Right lobe of liver (tissue), 6 donors: Measurements from ENCODE around the gene LCN1. TPM values are rescaled to one million over a fixed set of nuclear protein-coding genes. Genes with fewer than 3 reads are reported as not detected.

Experiments used
- ATAC-seq, 4 donors: fragments of 200-7000 bp; cut with Tn5 transposase; one replicate each; pipeline ENCODE4 v1.9.1; 2020; ENCODE audit warnings: mild to moderate bottlenecking in 4 of 4, moderate library complexity in 4 of 4
- DNase-seq, 3 donors: peaks; one replicate each; pipeline ENCODE4 v3.0.0-alpha.2; 2020
- H3K27ac ChIP-seq, 3 donors: fragments of 200-600 bp; one replicate each; pipeline ENCODE4 v1.8.0; 2022
- H3K27me3 ChIP-seq, 2 donors: fragments of 200-600 bp; one replicate each; pipeline ENCODE4 v1.8.0; 2022
- H3K36me3 ChIP-seq, 4 donors: fragments of 200-600 bp; sonication (generic) in 1 of 4; one replicate each; pipeline versions ENCODE4 v1.5.1 to v1.8.0; 2017 to 2022; ENCODE audit warnings: control low read depth in 1 of 4
- H3K4me1 ChIP-seq, 4 donors: fragments of 200-600 bp; sonication (generic) in 1 of 4; one replicate each; pipeline versions ENCODE4 v1.5.1 to v1.8.0; 2017 to 2022; ENCODE audit warnings: control low read depth in 1 of 4
- H3K4me3 ChIP-seq, 3 donors: fragments of 200-600 bp; one replicate each; pipeline ENCODE4 v1.8.0; 2022
- H3K9me3 ChIP-seq, 4 donors: fragments of 200-600 bp; sonication (generic) in 1 of 4; one replicate each; pipeline versions ENCODE4 v1.5.1 to v1.8.0; 2017 to 2022; ENCODE audit warnings: control low read depth in 1 of 4
- POLR2A ChIP-seq: fragments of 450-650 bp; IDR thresholded peaks from one replicate; pipeline ENCODE4 v1.6.1; 2017; ENCODE audit warnings: antibody characterized with exemption, mild to moderate bottlenecking
- WGBS: methylation state at CpG from one replicate; pipeline ENCODE4 v1.1.6; 2018; ENCODE audit warnings: low coverage, low lambda C conversion rate; ENCODE audit not compliant: insufficient coverage; ENCODE audit errors: missing lambda C conversion rate; 5-methylcytosine and 5-hydroxymethylcytosine counted together
- intact Hi-C, 2 donors: fragments of 100-400 bp; cut with DNase I; formaldehyde crosslinking; loops; one replicate each; pipeline versions ENCODE4 v1.11.2 to v1.14.1; 2022
- total RNA-seq, 6 experiments: library from RNA; depleted of rRNA in 2 of 6; stranded (reverse); fragments of >200 nt in 2 of 6; fragmentation: NEBNext Ultra II Directional in 3 of 6; extraction: Animal tissue kit (Norgen Biotek cat#: 25700) in 3 of 6; gene quantifications; one replicate each; pipeline versions ENCODE4 v1.1.0 to v1.2.4, GENCODE V29; 2016 to 2023
- TF ChIP-seq, protein P1 (sequence below), 4 donors: fragments of 200-600 bp in 3 of 4; fragments of 450-650 bp in 1 of 4; IDR thresholded peaks; one replicate each; pipeline versions ENCODE4 v1.5.1 to v1.8.0; 2016 to 2022; ENCODE audit warnings: antibody characterized with exemption in 4 of 4, mild to moderate bottlenecking in 2 of 4
- donor health status: DM: no; HTN: yes; CAD: no.
- donor health status: DM: no; HTN: no; CAD: no.
- donor health status: DM: no; HTN: no; CAD: no.
- donor health status: DM: no; HTN: yes; CAD: no.
- donor health status: DM: no; HTN: yes; CAD: no.

LCN1 gene
- total RNA-seq, 6 experiments from 2014 or later = not detected

DNA sequence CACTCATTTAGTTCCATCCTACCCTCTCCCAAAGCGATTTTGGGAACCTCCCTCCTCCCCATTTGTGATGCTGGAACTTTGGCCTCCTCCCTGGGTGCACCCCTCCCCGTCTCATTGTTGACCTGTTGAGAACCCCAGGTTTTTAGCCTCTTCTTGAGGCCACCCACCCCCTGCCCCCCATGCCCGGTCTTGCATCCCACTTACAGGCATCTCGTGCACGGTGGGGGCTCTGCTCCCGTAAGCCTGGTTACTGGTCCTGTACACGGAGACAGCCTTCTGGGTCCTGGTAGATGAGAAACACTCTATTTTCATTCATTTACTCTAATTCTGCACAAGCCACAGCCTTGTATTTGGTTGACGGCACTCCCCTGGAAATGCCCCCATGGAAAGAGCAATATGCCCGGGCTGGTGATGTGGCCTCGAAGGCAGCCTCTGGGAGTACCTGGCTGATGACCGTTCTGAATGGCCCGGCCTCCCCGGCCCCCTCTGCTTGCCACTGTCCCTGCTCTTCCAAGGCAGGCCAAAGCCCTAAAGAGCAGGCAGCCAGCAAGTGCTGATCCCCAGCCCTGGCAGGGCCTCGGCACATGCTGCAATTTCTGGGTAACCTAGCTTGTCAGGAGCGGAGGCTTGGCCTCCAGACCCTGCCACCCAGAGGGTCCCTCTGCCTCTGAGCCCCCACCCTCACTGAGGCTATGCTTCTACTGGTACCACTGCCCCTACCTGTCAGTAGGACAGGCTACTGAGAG lies 22.7 kb upstream of the LCN1 start:
- peaks cover 0 to 6% (median 2%) of the 10 kb centered on the region in 4 donors for H3K36me3 ChIP-seq
- H3K9me3 ChIP-seq = no peaks in the 10 kb centered on the region
- DNase-seq = peak in 2 of 3 donors; percentile 46
- H3K27me3 ChIP-seq = no peaks in the 10 kb centered on the region
- TF ChIP-seq, protein P1, sequence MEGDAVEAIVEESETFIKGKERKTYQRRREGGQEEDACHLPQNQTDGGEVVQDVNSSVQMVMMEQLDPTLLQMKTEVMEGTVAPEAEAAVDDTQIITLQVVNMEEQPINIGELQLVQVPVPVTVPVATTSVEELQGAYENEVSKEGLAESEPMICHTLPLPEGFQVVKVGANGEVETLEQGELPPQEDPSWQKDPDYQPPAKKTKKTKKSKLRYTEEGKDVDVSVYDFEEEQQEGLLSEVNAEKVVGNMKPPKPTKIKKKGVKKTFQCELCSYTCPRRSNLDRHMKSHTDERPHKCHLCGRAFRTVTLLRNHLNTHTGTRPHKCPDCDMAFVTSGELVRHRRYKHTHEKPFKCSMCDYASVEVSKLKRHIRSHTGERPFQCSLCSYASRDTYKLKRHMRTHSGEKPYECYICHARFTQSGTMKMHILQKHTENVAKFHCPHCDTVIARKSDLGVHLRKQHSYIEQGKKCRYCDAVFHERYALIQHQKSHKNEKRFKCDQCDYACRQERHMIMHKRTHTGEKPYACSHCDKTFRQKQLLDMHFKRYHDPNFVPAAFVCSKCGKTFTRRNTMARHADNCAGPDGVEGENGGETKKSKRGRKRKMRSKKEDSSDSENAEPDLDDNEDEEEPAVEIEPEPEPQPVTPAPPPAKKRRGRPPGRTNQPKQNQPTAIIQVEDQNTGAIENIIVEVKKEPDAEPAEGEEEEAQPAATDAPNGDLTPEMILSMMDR (IDR thresholded peaks at IDR 0.05) = no peak
- no peak for TF ChIP-seq POLR2A
- H3K4me3 ChIP-seq = no peak overlapping the region
- WGBS = 88% methylated on average over 14 of the region's 15 CpGs
- intact Hi-C loops = no loop called here
- no peak for ATAC-seq
- H3K27ac ChIP-seq = no peak overlapping the region
- H3K4me1 ChIP-seq = peaks cover 0 to 14% (median 3%) of the 10 kb centered on the region in 4 donors

DNA sequence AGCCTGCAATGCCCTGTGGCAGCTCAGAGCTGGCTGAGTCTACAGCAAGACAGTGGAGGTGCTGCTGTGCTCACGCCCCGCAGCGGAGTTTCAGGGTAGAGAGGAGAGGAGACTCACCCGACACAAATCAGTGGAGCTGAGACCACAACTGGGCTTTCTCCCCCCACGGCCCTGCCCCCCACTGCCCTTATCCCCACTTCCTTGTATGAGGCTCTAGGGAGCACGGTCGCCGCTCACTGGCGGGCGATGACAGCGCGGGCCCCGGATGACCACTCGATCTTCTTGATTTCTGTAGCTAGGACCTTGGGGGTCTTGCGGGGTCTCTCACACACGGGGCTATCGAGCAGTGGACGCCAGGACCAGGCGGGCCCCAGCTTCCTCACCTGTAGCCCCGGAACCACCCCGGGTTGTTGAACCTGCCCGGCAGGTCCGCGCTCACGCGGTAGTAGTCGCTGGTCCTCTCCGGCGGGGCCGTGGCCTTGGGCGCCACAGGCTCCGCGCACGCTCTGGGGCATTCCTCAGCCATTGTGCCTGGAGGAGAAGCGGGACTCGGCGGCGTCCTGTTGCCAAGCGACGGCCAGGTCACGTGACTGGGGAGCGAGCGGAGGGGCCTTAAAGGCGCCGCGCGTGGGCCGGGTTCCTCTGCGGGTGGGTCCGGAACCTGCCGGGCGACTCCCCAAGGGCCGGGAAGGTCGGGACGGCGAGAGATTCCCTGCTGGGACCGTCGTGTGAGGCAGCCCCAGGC lies 21.7 kb upstream of the LCN1 start:
- peaks cover 0 to 14% (median 8%) of the 10 kb centered on the region in 4 donors for H3K36me3 ChIP-seq
- TF ChIP-seq, protein P1 (IDR thresholded peaks at IDR 0.05) = no peak
- TF ChIP-seq POLR2A = no peak
- no peaks in the 10 kb centered on the region for H3K9me3 ChIP-seq
- peak; percentile 96 to 98 (median 98) for DNase-seq
- H3K4me3 ChIP-seq = peak overlapping the region; percentile 93 to 97 (median 95)
- intact Hi-C loops = no loop called here
- peak; percentile 80 to 86 (median 82) for ATAC-seq
- no peaks in the 10 kb centered on the region for H3K27me3 ChIP-seq
- peak overlapping the region; percentile 49 to 66 (median 60) for H3K27ac ChIP-seq
- peaks cover 0 to 14% (median 3%) of the 10 kb centered on the region in 4 donors for H3K4me1 ChIP-seq
- WGBS = 1% methylated on average over 14 of the region's 58 CpGs

DNA sequence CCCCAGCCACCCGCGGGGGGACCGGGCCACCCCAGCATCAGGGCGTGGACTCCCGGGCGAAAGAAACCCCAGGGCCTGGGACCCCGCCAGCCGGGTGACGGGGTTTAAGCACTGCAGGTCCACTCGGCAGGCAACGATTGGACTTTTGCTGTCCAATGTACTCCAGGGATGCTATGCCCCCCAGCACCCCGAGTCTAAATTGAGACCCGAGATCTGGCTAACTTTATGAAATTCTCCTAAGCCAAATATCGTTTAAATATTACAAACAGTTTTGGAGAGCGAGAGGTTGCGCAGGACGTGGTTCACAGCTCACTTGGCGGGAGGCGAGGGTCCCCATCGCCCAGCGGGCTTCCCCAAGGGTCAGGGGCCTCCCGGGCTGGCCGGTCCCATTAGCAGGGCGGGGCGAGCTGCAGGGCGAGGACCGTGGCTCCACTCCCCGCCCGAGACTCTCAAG lies 21.1 kb upstream of the LCN1 start:
- WGBS = 0% methylated on average over 5 of the region's 29 CpGs
- no peaks in the 10 kb centered on the region for H3K27me3 ChIP-seq
- H3K4me3 ChIP-seq = peak overlapping the region; percentile 93 to 97 (median 95)
- peak overlapping the region; percentile 49 to 66 (median 60) for H3K27ac ChIP-seq
- DNase-seq = no peak
- peaks cover 0 to 14% (median 8%) of the 10 kb centered on the region in 4 donors for H3K36me3 ChIP-seq
- intact Hi-C loops = no loop called here
- peaks cover 0 to 14% (median 3%) of the 10 kb centered on the region in 4 donors for H3K4me1 ChIP-seq
- ATAC-seq = peak; percentile 28 to 44 (median 30)
- TF ChIP-seq, protein P1 (IDR thresholded peaks at IDR 0.05) = no peak
- TF ChIP-seq POLR2A = no peak
- no peaks in the 10 kb centered on the region for H3K9me3 ChIP-seq

DNA sequence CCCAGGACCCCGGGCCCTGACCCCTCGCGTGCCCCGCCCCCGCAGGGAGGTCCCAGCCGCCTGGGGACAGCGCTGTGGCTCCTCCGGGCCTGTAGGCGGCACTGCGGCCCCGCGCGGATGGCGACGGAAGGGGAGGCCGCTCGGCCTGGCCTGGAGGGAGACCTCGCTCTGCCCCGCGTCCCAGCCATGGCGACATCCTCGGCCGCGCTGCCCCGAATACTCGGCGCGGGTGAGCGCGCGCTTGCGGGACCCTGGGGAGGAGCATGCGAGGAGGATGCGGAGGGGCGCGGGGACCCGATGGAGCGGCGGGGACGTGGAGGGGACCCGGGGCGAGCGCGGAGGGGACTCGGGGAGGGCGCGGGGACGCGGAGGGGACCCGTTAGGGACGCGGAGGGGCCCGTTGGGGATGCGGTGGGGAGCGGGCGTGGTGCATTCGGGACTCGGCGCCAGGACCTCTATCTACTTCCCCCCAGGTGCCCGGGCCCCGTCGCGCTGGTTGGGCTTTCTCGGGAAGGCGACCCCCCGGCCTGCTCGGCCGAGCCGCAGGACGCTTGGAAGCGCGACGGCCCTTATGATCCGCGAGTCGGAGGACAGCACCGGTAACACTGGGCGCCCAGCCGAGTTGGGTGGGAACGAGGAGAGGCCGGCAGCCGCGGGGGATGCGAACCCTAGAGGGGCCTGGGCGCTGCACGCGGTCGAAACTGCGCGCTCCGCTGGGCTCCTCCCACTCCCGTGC lies 20.5 kb upstream of the LCN1 start, which contains the start of gene MRPS2:
TSS of gene MRPS2 (plus strand) at position 158 of the 736 bp plus-strand sequence. CDS start at position 187, 29 bp downstream.
- Histone ChIP-seq H3K27ac (peak within 1 kb of the TSS; percentile 56 to 66 (median 60)), H3K4me3 (peak within 1 kb of the TSS; percentile 93 to 97 (median 95)), H3K36me3 (peaks cover 0 to 14% (median 8%) of the 10 kb centered on the region in 4 donors), H3K27me3 (no peaks in the 10 kb centered on the region), H3K9me3 (no peaks in the 10 kb centered on the region), H3K4me1 (peaks cover 0 to 14% (median 3%) of the 10 kb centered on the region in 4 donors)
- 0% methylated on average over 18 of the region's 92 CpGs for WGBS
- peak; percentile 91 to 92 (median 91) for DNase-seq
- peak; percentile 59 for TF ChIP-seq POLR2A
- TF ChIP-seq, protein P1 (IDR thresholded peaks at IDR 0.05) = peak; percentile 79 to 97 (median 93)
- intact Hi-C loops = no loop called here
- peak; percentile 89 to 96 (median 93) for ATAC-seq
